ENCODE data around the gene PRRX2. TPM values are rescaled to one million over a fixed set of nuclear protein-coding genes. Genes with fewer than 3 reads are reported as not detected.

The PRRX2 gene
- not detected in 2 replicates for total RNA-seq (2011; cell fraction: chromatin; rRNA removed; ENCODE audit: low replicate concordance)
- not detected in 2 replicates for total RNA-seq (2011; cell fraction: nucleolus; rRNA removed)
- total RNA-seq (2011; cell fraction: nucleoplasm; rRNA removed) = not detected in 2 replicates
- total RNA-seq (2014; rRNA removed) (not detected in 2 replicates), total RNA-seq (2014; rRNA removed; fragmentation: Illumina TruSeq; extraction: Trizol) (not detected in 2 replicates), total RNA-seq (2015; rRNA removed; fragmentation: Illumina TruSeq; extraction: Trizol) (not detected in 2 replicates), total RNA-seq (2021) (not detected in 2 replicates), polyA plus RNA-seq (2011; rRNA removed) (not detected in 2 replicates), polyA plus RNA-seq (2014; fragmentation: Illumina TruSeq; extraction: Trizol) (not detected in 2 replicates), polyA plus RNA-seq (2014; fragmentation: Nextera tagmentation; extraction: Ambion mirVana) (not detected), polyA plus RNA-seq (2014; rRNA removed) (0.21 TPM in 1 of 2 replicates, not detected in the other), polyA minus RNA-seq (2011; rRNA and poly(A)+ RNA removed) (not detected in 2 replicates), Bru-seq, nascent RNA (percentile 46 among the genes with signal in this experiment), BruChase-seq, experiment 1, labeled RNA remaining after a 2-hour chase (percentile 38 among the genes with signal in this experiment), BruChase-seq, experiment 2, labeled RNA remaining after a 6-hour chase (percentile 33 among the genes with signal in this experiment)
- 0.18 TPM in 1 of 2 replicates, not detected in the other for polyA plus RNA-seq (2011; cell fraction: cytosol; rRNA removed)
- polyA plus RNA-seq (2011; cell fraction: nucleus; rRNA removed) = 0.13 TPM in 1 of 2 replicates, not detected in the other
- polyA plus RNA-seq (2012) = not detected in 2 replicates
- polyA minus RNA-seq (2011; cell fraction: cytosol; rRNA and poly(A)+ RNA removed) = not detected in 2 replicates
- not detected in 2 replicates for polyA minus RNA-seq (2011; cell fraction: nucleus; rRNA and poly(A)+ RNA removed)
- long read RNA-seq, experiment 1, partial matches to known transcripts = 0 of 1 reads
- long read RNA-seq, experiment 1, other reads (novel, unspliced or antisense) = 1 of 1 reads
- long read RNA-seq, experiment 2 = 0 reads
- long read RNA-seq, experiment 3, partial matches to known transcripts = 0 of 1 reads
- long read RNA-seq, experiment 3, other reads (novel, unspliced or antisense) = 1 of 1 reads

DNA sequence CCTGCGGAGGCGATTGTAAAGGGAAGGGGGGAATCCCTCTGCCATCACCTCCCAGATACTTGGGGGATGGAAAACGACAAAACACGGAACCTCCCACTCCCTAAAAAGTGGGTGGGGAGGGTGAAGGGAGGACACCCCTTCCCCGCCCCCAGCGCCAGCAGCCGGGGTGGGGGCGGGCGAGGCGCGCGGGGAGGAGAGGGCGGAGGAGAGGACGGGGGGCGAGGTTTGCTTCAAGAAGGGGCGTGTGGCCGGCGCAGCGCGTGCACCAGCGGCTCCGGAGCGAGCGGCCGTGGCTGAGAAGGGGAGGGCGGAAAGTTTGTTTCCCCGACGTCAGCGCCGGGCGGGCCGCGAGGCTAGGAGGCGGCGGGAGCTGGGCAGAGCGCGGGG lies at the start of gene PRRX2:
Gene PRRX2 (plus strand): TSS at position 259 of the 387 bp plus-strand sequence. CDS start 221 bp downstream, outside the sequence.
- CTCF ChIA-PET (ENCODE audit: low intra/inter-chr PET ratio) = no interaction called here
- TF ChIP-seq ZNF217 (CRISPR knock-in tag; IDR thresholded peaks at IDR 0.05) (no peak), TAF15 (IDR thresholded peaks at IDR 0.05; ENCODE audit: low read depth, low read length) (no peak), SMARCC2 (IDR thresholded peaks at IDR 0.05; ENCODE audit: low read depth) (no peak), PCBP1 (IDR thresholded peaks at IDR 0.05; ENCODE audit: low read depth, low read length, poor library complexity, severe bottlenecking) (peak; percentile 34), ZNF57 (CRISPR knock-in tag; IDR thresholded peaks at IDR 0.05) (no peak), DMBX1 (CRISPR knock-in tag; IDR thresholded peaks at IDR 0.05; ENCODE audit: borderline replicate concordance) (no peak), ZBTB7A (IDR thresholded peaks at IDR 0.05; ENCODE audit: borderline replicate concordance, control insufficient read depth, low read depth, low read length) (0 out of 2 replicates have a peak, but pooled peaks have one; percentile 30), CSDE1 (IDR thresholded peaks at IDR 0.05) (no peak), ADNP (tag; IDR thresholded peaks at IDR 0.05) (no peak), ZNF143 (CRISPR knock-in tag; IDR thresholded peaks at IDR 0.05) (no peak), BDP1 (IDR thresholded peaks at IDR 0.05; ENCODE audit: insufficient read depth, insufficient read length) (no peak), POLR2G (IDR thresholded peaks at IDR 0.05; ENCODE audit: low read depth, low read length) (no peak), NFYB (IDR thresholded peaks at IDR 0.05; ENCODE audit: extremely low read depth, insufficient read length) (no peak), ZNF717 (CRISPR knock-in tag; IDR thresholded peaks at IDR 0.05) (no peak)
- TF ChIP-seq, protein P1, sequence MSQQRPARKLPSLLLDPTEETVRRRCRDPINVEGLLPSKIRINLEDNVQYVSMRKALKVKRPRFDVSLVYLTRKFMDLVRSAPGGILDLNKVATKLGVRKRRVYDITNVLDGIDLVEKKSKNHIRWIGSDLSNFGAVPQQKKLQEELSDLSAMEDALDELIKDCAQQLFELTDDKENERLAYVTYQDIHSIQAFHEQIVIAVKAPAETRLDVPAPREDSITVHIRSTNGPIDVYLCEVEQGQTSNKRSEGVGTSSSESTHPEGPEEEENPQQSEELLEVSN (IDR thresholded peaks at IDR 0.05; ENCODE audit: borderline replicate concordance in 1 of 2, extremely low read depth in 1 of 2, insufficient read depth in 1 of 2, insufficient read length in 1 of 2, low read depth in 1 of 2, low read length in 1 of 2, poor library complexity in 1 of 2, severe bottlenecking in 1 of 2) = peak in 1 of 2 experiments; percentile 37
- TF ChIP-seq, protein P2, sequence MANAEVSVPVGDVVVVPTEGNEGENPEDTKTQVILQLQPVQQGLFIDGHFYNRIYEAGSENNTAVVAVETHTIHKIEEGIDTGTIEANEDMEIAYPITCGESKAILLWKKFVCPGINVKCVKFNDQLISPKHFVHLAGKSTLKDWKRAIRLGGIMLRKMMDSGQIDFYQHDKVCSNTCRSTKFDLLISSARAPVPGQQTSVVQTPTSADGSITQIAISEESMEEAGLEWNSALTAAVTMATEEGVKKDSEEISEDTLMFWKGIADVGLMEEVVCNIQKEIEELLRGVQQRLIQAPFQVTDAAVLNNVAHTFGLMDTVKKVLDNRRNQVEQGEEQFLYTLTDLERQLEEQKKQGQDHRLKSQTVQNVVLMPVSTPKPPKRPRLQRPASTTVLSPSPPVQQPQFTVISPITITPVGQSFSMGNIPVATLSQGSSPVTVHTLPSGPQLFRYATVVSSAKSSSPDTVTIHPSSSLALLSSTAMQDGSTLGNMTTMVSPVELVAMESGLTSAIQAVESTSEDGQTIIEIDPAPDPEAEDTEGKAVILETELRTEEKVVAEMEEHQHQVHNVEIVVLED (CRISPR knock-in tag; IDR thresholded peaks at IDR 0.05) = no peak

More for the DNA sequence above, at the start of gene PRRX2:
- POLR2A ChIA-PET = no interaction called here
- WGBS (ENCODE audit: insufficient coverage, low coverage, missing lambda C conversion rate) = 0% methylated on average over 6 of the region's 37 CpGs
- intact Hi-C loops (cut with micrococcal nuclease) = no loop called here
- 0 out of 4 replicates have a peak within 1 kb of the TSS, but pooled peaks of 1 of the 2 experiments have one; percentile 3 for H3K9ac ChIP-seq (ENCODE audit: insufficient read depth in 1 of 2, low read depth in 2 of 2, low read length in 2 of 2)
- H4K20me1 ChIP-seq (replicated peaks; ENCODE audit: control insufficient read depth, insufficient read depth, low read length) = no peaks in the 10 kb centered on the region
- H3K27ac ChIP-seq (ENCODE audit: extremely low read depth, low read depth, low read length) = no peak within 1 kb of the TSS
- H3K79me2 ChIP-seq (ENCODE audit: control insufficient read depth, insufficient read depth, low read length) = no peaks in the 10 kb centered on the region
- no peaks in the 10 kb centered on the region for H3K9me1 ChIP-seq (ENCODE audit: control insufficient read depth, insufficient read depth, low read length)
- H2AFZ ChIP-seq (ENCODE audit: low read depth, low read length) = no peak within 1 kb of the TSS
- DNase-seq (ENCODE audit: extremely low read depth in 1 of 4, low spot score in 3 of 4) = peak in 2 of 4 experiments; percentile 67 to 69
- peak; percentile 32; the same call in 2 of the 3 replicates for ATAC-seq
- H3K4me3 ChIP-seq = no peak within 1 kb of the TSS
- peaks cover 0 to 28% of the 10 kb centered on the region in 2 experiments; a peak in 2 of 5 replicates for H3K4me1 ChIP-seq (replicated peaks in 1 of 2; ENCODE audit: control insufficient read depth in 2 of 2, insufficient read depth in 2 of 2, low read length in 2 of 2)
- no peak for FAIRE-seq
- H3K9me3 ChIP-seq (replicated peaks; ENCODE audit: control insufficient read depth, insufficient read depth, low read depth, low read length) = no peaks in the 10 kb centered on the region
- no peak within 1 kb of the TSS for H3K4me2 ChIP-seq (ENCODE audit: insufficient read depth, low read length)
- in situ Hi-C loops (cut with MboI) = loop anchor here (10.0 to 25.0 kb wide), 2 partner anchors 672 to 759 kb away; no protein-coding TSS in a partner anchor
- H3K27me3 ChIP-seq (ENCODE audit: control insufficient read depth in 2 of 2, insufficient read depth in 2 of 2, low read length in 2 of 2) = peaks cover 23 to 44% of the 10 kb centered on the region in 2 experiments
- no TSS peak for BruUV-seq (replicated peaks)
- H3K36me3 ChIP-seq (ENCODE audit: control insufficient read depth, insufficient read depth, low read length) = no peaks in the 10 kb centered on the region; the same call in 2 of the 3 replicates

Data from K562 (cell line).